Measurements from ENCODE around the gene ZNF296.

ZNF296 gene

DNA sequence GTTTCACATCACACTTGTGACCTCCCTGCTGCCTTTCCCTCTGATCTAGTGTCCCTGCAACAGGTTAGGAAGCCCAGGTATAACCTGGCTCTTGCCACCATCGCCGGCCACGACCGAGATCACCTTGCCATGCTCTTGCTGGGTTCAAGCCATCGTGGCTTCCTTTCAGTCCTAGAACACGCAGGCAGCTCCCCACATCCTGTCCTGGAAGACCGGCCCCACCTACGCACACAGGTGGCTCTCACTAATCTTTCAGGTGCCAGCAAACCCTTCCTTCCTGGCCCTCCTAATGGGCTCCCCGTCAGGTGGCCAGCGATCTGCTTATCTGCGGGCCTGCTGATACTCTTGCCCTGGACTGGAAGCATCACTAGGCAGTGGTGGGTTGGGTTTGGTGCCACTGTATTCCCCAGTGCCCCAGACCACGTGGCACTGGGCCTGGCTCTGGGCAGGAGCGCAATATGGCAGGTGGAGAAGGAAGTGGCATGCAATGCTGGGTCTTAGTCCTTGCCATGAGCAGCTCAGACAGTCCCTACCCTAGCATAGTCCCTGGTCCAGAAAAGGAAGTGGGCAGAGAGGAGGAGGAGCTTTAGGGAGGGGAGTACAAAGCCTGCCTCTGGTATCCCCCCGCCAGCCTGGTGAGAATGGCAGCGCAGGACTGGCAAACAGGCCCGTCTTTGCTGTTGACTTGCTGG is 28.5 kb upstream of the ZNF296 start:
- DNase-seq (ENCODE audit: extremely low spot score, insufficient read length, low read depth) (no peak), FAIRE-seq (no peak)

DNA sequence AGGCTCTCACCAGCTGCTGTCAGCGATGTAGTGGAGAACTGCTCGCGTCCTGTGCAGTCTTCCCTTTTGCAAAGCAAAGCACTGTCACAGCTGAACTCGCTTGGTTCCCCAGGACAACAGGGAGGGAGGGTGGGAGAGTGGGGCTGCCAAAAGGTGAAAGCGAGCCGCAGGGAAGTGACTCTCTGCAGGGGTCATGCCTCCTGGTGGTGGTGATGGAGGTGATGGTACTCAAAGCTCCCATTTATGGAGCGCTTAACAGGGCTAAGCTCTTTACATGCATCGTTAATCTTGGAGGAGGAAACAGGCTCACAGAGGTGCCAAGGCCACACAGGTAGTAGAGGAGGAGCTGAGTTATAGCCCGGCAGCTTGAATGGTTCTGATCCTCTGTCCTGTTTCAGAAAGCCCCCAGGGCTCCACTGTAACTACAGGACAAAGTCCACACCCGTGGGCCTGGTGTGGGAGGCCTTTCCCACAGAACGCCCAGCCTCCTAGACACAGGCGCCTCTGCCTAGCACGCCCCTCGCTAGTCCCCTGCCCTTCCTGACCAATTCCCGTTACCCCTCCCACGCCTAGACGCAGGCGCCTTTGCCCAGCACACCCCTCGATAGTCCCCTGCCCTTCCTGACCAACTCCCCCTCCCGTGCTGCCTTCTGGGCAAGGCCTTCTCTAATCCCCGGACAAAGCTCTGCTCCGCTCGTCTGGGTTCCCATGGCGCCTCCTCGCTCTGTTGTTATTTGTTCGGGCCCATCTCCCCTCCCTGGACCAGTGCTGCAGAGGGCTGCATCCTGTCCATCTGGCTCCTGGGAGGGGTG is 27.4 kb upstream of the ZNF296 start:
- no peak for DNase-seq (ENCODE audit: extremely low spot score, insufficient read length, low read depth)

DNA sequence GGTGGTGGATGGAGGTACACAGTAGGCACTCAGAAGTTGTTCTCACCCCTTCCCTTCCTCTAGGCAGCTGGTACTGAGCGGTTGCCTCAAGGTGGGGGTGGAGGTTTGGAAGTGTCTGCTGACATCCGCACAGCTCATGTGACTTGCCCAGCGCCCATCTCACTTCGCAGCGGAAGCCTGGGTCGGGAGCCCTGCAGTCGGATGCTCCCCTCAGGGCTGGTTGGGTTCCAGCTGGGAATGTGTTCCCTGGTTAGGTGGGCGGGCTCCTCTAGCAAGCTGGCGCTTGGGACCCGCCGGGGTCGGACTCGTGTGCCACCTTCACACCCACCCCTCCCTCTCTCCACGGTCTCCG is 26.9 kb upstream of the ZNF296 start:
- FAIRE-seq (no peak), DNase-seq (ENCODE audit: extremely low spot score, insufficient read length, low read depth) (no peak)

More for the DNA sequence above, 27.4 kb upstream of the ZNF296 start:
- FAIRE-seq, result peak; percentile 76

DNA sequence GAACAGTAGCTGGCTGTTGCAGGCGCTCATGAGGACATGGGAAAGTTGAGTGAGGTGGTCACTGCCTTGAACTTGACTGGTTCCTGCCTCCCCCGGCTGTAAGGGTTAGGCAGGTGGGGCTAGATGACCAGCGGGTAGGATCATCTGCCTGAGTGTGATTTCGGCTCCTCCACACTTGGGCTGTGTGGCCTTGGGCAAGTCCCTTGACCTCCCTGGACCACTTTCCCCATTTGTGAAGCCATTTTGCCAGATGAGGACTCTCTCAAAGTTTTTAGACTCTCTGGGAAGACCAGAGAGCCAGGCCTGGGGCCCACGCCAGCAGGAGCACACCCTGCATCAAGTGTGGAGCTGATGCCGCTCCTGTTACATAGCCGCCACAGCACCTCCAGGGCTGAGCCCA is 26.2 kb upstream of the ZNF296 start:
- FAIRE-seq, result no peak
- DNase-seq (ENCODE audit: extremely low spot score, insufficient read length, low read depth), result no peak

DNA sequence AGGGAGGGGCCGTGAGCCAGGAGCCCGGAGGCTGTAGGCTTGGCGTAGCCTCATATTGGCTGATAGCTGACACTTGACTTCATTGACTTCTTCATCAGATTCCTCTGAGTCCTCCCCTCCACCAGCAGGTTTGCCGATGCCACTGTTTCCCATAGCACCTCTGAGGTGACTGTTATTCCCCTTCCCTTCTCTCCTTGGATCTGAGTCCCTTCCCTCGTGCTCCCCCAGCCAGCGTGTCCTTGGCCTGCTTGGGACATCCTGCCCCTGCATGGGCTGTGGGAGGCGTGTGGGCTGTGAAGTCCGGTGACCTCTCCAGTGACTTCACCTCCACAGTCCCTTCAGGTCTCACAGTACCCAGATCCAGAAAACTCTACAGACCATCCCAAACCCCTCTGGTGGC is 25.5 kb upstream of the ZNF296 start:
- no peak for DNase-seq (ENCODE audit: extremely low spot score, insufficient read length, low read depth)
- no peak for FAIRE-seq

DNA sequence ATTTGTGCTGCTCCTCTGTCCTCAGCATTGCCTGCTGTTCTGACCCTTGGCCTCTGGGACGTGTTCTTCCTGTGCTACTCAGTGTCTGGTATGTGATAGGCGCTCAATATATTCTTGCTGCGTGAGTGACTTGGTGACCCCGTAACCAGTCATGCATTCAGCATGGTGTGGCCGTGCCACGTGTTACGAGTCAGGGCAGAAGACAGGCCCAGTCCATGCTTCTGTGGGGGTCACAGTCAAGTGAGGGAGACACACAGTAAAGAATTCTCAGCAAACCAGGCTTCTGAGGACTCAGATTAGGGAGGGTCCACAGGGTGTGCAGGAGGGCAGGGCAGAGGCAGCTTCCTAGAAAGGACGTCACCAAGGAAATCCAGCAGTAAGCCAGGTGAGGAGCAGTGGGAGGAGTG is 24.6 kb upstream of the ZNF296 start:
- FAIRE-seq, result no peak
- DNase-seq (ENCODE audit: extremely low spot score, insufficient read length, low read depth), result no peak

DNA sequence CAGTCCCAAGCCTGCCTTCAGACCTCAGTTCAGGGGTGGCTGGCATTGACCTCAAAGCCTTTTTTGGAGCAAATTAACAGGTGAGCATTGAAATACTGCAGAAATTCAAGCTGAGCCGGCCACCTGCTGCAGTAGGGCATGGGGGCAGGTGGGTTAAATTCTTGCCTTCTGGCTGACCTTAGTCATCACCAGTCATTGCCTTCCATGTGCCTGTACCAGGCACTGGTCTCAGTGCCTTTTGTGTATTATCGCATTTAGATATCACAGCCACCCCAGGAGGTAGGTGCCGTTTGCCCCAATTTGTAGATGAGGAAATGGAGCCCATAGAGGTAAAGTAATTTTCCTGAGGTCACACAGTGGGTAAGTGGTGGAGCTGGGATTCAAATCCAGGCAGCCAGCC is 23.9 kb upstream of the ZNF296 start:
- no peak for DNase-seq (ENCODE audit: extremely low spot score, insufficient read length, low read depth)
- no peak for FAIRE-seq

DNA sequence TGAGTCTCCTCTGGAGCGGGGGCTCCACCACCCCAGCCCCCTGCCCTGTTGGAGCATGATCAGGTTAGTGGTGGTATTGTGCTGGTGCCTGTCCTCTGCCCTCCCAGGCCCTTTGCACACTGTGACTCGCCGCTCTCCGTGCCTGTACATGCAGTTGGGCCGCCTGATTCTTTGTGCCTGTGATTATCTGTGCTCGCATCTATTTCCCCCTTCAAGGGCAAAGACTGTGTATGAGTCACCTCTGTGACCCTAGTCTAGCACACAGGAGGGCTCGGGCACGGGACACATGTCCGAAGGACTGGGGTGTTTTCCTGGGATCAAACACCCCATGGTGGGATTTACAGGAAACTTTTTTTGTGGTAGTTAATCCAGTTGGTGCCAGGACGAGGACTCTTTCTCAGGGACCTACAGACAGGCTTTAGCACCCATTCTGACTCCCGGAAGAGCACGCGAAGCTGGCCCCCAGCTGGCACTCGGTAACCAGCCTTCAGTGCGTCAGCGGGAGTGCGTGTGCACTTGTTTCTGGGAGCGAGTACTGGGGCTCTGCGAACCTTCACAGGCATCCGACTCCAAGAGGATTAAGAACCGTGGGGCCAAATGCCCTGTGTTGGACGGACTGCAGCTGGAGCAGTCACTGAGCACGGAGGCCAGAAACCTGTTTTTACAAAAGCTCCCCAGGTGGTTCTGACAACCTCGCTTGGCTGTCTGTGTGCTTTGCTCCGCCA is 23.4 kb upstream of the ZNF296 start:
- FAIRE-seq, result no peak
- no peak for DNase-seq (ENCODE audit: extremely low spot score, insufficient read length, low read depth)

DNA sequence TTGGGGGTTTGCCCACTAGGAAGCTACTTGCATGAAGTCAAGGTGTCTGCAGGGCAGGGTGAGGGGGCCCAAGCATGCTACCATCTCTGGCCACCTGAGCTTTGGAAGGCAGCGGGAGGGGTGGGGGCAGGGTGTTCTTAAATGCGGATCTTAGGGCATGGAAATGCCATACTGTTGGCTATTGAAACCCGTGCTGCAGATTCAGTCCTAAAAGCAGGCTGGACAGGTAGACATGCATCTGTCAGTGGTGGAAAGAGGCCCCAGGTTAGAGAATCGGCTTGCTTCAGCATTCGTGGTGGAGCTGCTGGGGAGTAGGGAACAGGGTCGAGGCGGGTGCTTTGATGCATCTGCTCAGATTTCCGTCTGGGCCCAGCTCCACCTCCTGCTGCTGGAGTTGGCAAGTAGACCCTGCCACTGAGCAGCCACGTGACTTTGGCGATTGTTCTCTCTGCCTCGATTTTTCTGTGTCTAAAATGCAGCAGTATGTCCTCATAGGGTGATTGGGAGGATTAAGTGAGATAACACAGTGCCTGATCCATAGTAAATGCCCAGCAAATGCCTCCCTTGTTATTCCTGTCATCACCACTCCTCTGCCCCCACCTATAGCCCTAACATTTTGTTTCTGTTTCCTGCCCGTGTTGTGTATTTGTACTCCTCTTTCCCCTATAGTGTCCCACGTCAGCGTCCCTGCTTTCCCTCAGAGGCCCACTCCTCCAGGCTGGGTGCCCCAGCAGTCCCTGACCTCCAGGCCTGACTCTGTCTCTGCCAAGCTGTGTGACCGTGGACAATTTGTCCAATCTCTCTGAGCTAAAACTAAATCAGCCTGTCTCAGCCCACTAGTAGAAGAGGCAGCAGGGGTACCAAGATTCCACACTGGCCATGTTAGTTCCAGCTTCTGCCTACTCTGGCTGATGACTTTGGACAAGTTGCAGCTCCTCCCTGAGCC is 22.5 kb upstream of the ZNF296 start:
- DNase-seq (ENCODE audit: extremely low spot score, insufficient read length, low read depth) (no peak), FAIRE-seq (no peak)

DNA sequence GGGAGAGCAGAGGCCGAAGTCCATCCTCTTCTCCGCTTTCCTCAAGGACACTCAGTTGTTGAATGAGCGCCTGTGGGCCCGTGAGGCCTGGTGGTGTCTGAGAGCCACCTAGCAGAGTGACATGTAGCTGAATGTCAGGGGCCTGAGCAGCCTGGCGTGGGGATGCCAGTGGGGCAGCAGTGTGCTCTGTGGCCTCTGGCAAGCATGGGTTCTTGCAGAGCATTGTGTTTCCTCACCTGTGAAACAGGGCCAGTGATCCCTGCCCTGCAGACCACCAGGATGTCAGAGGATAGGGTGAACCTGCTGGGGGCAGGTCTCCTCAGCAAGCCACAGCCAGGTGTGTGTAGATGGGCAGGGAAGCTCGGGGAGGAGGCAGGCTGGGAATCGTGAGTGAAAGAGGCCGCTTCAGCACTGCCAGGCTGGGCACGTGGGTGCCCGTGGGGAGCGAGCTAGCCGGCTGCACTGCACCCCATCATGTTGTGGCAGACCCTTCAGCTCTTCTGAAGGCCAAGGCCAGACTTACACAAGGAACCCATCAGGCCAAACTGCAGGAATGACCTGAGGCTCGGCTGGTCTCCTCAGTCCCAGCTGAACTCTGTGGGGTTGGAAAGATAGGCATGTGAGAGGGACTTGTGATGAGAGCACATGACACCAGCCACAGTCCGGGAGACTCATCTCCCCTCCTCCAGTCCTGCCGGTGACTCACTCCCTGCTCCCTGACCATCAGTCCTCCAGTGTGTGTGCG is 21.7 kb upstream of the ZNF296 start:
- FAIRE-seq, result no peak

DNA sequence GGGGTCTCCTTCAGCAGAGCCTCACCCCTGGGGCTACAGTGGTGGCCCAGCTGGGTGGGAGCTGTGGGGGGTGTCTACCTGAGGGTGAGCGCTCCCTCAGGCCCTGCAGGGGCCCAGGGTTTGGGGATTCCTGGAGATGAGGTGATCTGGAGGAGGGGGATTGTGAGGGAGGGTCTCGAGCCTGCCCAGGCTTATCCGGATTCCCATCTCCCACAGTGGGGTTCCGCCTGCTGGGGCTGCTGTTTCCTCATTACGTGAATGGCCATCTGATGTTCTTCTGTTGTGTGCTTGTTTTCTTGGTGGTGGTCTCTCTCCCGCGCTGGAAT is 21.1 kb upstream of the ZNF296 start:
- DNase-seq (ENCODE audit: extremely low spot score, insufficient read length, low read depth) (no peak), FAIRE-seq (no peak)

More for the DNA sequence above, 21.7 kb upstream of the ZNF296 start:
- DNase-seq (ENCODE audit: extremely low spot score, insufficient read length, low read depth), result no peak

DNA sequence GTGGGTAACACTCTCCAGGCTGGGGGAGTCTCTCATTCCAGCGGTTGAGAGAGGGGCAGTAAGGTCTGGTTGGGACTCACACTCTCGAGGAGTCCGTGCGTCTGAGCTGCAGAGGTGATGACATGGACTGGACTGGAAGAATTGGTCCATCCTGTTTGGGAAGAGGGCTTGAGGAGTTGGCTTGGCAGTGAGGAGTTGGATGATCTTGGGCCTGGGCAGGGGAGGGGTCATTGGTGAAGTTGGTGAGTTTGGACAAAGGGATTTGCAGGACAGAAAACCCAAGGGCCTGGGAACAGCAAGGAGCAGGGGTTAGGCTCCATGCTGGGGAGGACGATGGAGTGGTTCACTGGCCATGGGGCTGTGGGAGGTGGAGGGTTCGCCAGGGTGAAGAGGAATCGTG is 20.4 kb upstream of the ZNF296 start:
- no peak for DNase-seq (ENCODE audit: extremely low spot score, insufficient read length, low read depth)
- FAIRE-seq, result no peak

DNA sequence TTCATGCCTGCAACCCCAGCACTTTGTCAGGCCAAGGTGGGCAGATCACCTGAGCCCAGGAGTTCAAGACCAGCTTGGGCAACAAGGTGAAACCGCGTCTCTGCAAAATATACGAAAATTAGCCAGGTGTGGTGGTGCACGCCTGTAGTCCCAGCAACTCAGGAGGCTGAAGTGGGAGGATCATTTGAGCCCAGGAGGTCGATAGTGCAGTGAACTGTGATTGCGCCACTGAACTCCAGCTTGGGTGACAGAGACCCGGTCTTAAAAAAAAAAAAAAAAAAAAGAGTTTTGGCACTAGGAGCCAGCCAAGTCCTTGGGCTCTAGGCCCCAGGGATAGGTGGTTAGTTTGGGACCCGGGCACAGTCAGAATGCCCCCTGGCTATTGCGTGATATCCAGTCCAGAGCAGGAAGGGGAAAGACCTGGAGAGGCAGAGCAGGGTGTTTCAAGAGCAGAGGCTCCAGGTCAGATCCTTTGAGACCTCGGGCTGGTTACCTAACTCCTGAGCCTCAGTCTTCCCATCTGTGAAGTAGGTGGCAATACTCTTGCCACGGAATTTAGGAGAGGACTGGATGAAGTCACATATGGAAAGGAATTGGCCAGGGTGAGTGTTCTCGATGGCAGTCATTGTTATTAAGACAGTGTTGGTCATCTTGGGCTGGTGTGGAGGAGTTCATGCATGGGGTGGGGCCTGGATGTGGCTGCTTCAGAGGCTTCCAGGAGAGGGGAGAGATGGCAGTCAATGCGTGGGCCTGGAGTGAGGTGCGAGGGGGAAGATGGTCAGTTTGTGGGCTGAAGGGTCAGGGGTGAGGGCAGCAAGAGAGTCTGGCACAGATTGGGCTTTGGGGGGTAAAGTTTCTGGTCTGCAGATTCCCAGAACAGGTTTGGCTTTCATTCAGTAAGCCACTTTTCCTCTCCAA is 19.5 kb upstream of the ZNF296 start:
- no peak for FAIRE-seq
- no peak for DNase-seq (ENCODE audit: extremely low spot score, insufficient read length, low read depth)

DNA sequence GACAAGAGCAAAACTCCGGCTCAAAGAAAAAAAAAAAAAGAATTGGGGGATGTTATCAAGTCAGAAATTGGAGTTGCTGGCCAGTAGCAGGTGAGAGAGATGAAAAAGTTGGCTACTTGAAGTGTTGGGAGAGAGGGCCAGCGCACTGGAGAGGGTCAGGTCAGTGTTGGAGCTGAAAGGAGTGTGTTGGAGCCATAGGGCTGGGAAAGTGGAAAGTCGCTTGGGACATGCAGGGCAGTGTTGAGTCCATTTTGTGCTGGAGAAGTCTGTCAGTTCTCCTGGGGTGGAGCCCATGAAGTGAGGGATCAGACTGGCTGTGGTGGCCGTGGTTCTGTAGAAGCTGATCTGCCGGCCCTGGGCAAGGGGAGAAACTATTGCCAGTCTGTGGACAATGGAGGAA is 18.4 kb upstream of the ZNF296 start:
- DNase-seq (ENCODE audit: extremely low spot score, insufficient read length, low read depth) (no peak), FAIRE-seq (no peak)

DNA sequence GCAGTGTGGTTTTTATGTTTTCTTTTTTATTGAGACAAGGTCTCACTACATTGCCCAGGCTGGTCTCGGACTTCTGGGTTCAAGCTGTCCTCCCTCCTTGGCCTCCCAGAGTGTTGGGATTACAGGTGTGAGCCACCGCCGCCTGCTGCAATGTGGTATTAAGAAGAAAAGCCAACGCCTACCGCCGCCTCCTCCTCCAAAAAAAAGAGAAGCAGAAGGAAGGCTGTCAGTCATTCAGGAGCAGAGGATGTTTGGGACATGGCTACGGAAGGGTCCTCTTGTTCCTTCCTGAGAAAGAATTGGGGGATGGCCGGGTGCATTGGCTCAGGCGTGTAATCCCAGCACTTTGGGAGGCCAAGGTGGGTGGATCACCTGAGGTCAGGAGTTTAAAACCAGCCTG is 17.9 kb upstream of the ZNF296 start:
- no peak for FAIRE-seq
- DNase-seq (ENCODE audit: extremely low spot score, insufficient read length, low read depth), result no peak

DNA sequence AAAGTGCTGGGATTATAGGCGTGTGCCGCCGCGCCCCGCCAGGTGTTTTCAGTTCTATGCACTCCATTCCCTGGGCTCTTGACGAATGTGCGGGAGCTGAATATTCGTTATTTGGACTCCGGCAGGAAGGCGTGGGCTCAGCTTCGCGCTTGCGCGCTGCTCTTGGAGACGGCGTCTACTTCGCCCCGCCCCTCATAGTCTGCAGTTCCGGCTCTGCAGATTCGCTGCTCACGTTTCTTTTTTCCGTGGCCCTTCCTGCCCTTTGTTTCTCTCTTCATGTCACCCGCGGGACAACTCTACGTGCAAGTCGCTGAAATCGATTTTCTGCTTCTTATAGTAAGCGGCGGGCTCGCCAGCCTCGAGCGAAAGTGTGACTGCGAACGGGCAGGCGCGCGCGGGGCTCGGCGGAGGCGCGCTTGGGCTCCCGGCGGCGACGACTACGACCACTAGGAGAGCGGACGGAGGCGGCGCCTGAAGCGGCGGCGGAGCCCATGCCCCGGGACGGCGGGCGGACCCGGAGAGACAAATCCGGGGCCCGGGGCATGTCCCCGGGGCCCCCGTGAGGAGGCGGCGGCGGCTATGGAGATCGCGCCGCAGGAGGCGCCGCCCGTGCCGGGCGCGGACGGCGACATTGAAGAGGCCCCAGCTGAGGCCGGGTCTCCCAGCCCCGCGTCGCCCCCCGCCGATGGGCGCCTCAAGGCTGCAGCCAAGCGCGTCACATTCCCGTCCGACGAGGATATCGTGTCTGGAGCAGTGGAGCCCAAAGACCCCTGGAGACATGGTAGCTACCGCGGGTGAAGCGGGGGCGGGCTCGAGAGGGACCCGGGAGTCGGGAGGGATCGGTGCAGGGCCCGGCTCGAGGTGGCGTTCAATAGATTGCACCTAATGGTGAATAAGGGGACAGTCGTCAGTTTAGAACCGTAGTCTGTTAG is 16.7 kb upstream of the ZNF296 start, which contains the start of gene PPP1R37:
TSS of gene PPP1R37 (plus strand) at position 433 of the 932 bp plus-strand sequence. CDS start at position 580, 147 bp downstream.
- FAIRE-seq (peak; percentile 98), DNase-seq (ENCODE audit: extremely low spot score, insufficient read length, low read depth) (peak; percentile 96)

Data from GM18507 (cell line).